ENCODE data around the gene RTKN. TPM values are rescaled to one million over a fixed set of nuclear protein-coding genes. Genes with fewer than 3 reads are reported as not detected.

Gene RTKN
- total and polyA plus RNA-seq, 9 of the 15 experiments (the other 6 are each of a cell fraction or from before 2014, with no cell fraction given): 0.14 to 6.9 (median 3.6) TPM

DNA sequence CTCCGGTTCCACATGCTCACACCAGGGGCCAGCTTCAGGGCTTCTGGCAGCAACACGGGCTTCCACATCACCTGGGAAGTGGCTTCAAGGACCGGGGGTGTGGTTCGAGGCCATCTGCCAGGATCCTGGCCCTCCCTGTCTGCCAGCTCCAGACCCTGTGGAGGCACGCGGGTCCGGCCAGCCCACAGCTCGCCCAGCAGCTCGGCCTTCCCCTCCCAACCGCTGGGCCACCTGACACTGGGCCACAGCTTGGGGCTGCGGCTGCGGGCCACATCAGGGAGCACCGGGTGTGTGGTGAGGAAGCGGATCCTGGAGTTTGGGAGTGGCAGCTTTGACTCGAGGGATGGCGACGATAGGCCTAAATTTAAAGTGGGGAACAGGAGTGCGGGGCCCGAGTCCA, 27.3 kb downstream of the RTKN start:
- H3K4me3 ChIP-seq: no peak overlapping the region
- intact Hi-C loops (cut with micrococcal nuclease) (no loop called here), in situ Hi-C loops (cut with MboI) (no loop called here)
- H3K27ac ChIP-seq (ENCODE audit: extremely low read depth, low read depth, low read length): no peak overlapping the region
- no peaks in the 10 kb centered on the region for H3K36me3 ChIP-seq (ENCODE audit: control insufficient read depth, insufficient read depth, low read length)
- TF ChIP-seq ZSCAN29 (IDR thresholded peaks at IDR 0.05) (no peak), GTF2E2 (tag; IDR thresholded peaks at IDR 0.05) (no peak), ZNF3 (CRISPR knock-in tag; IDR thresholded peaks at IDR 0.05) (no peak), HNRNPL (IDR thresholded peaks at IDR 0.05; ENCODE audit: low read depth, low read length) (no peak), BRD9 (IDR thresholded peaks at IDR 0.05; ENCODE audit: low read depth, partially characterized antibody) (no peak), ZFP30 (CRISPR knock-in tag; IDR thresholded peaks at IDR 0.05; ENCODE audit: borderline replicate concordance) (no peak), EWSR1 (IDR thresholded peaks at IDR 0.05; ENCODE audit: borderline replicate concordance, low read depth, partially characterized antibody) (no peak)
- TF ChIP-seq, protein P1, sequence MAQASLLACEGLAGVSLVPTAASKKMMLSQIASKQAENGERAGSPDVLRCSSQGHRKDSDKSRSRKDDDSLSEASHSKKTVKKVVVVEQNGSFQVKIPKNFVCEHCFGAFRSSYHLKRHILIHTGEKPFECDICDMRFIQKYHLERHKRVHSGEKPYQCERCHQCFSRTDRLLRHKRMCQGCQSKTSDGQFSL (CRISPR knock-in tag; IDR thresholded peaks at IDR 0.05): no peak
- TF ChIP-seq, protein P1 (tag; IDR thresholded peaks at IDR 0.05): no peak
- WGBS (ENCODE audit: insufficient coverage, low coverage, missing lambda C conversion rate): 52% methylated on average over 9 of the region's 19 CpGs
- H3K9me1 ChIP-seq (ENCODE audit: control insufficient read depth, insufficient read depth, low read length): no peaks in the 10 kb centered on the region
- H4K20me1 ChIP-seq (replicated peaks; ENCODE audit: control insufficient read depth, insufficient read depth, low read length): no peaks in the 10 kb centered on the region
- H3K9me3 ChIP-seq (replicated peaks; ENCODE audit: control insufficient read depth, insufficient read depth, low read depth, low read length): no peaks in the 10 kb centered on the region
- DNase-seq (ENCODE audit: extremely low read depth in 1 of 4, low spot score in 3 of 4) (no peak), ATAC-seq (no peak), FAIRE-seq (no peak)
- no peak overlapping the region for H2AFZ ChIP-seq (ENCODE audit: low read depth, low read length)
- POLR2A ChIA-PET: no interaction called here
- H3K9ac ChIP-seq (ENCODE audit: insufficient read depth in 1 of 2, low read depth in 2 of 2, low read length in 2 of 2): peak overlapping the region in 1 of 2 experiments; percentile 19; a peak in 1 of 4 replicates
- H3K27me3 ChIP-seq (ENCODE audit: control insufficient read depth in 2 of 2, insufficient read depth in 2 of 2, low read length in 2 of 2): peaks cover 3 to 22% of the 10 kb centered on the region in 2 experiments; a peak in 4 of 5 replicates
- H3K79me2 ChIP-seq (ENCODE audit: control insufficient read depth, insufficient read depth, low read length): no peaks in the 10 kb centered on the region
- no TSS peak for BruUV-seq (replicated peaks)
- CTCF ChIA-PET (ENCODE audit: low intra/inter-chr PET ratio): no interaction called here
- no peak overlapping the region for H3K4me2 ChIP-seq (ENCODE audit: insufficient read depth, low read length)
- H3K4me1 ChIP-seq (replicated peaks in 1 of 2; ENCODE audit: control insufficient read depth in 2 of 2, insufficient read depth in 2 of 2, low read length in 2 of 2): peaks cover 0 to 30% of the 10 kb centered on the region in 2 experiments; a peak in 3 of 5 replicates

All from K562 (cell line).